D341Med (cell line): ENCODE results near the gene CYFIP1.
"Not testable (repeated sequence)": the region's sequence is repeated elsewhere in the genome, so short reads cannot be mapped to it uniquely, and the experiment has no call there.

Experiments
- DNase-seq: peaks from one replicate; pipeline ENCODE4 v3.0.0; 2012; ENCODE audit warnings: low spot score

CYFIP1 gene

DNA sequence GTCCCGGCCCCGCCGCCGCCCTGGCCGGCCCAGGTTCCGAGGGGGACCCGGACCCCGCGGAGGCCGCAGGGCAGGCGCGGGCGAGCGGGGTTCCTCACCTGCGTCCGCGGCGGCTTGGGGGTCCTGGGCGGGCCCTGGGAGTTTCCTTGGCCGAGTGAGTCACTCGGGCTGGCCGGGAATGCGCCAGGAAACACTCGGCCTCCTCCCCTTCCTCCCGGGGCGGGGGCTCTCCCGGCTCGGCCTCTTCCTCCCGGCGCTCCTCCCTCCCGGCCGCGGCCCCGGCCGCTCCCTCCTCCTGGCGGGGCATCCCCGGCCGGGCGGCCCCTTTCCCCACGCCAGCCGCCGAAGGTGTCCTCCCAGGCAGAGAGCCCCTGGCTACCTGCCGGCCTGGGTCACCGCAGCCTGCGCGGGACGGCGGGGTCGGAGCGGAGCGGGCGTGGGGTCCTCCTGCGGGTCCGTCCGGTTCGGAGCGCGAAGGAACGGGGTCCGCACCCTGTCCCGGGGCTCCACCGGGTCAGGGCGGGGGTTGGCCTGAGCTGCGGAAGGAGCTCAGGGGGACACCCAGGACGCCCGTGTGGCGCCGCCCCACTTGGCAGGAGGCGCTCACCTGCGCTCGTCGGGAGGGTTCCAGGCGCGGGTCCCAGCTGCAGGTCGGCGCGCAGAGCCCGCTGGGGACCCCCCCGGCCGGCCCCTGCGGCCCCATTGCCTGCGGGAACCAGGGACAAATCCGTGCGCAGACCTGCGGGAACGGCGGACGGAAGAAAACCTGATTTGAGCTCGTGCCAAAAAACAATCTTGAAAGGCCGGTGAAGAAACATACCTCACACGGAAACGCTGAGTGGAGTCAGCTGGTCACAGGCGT lies at the start of gene CYFIP1:
CYFIP1 (minus strand) TSS at position 180 of the 862 bp plus-strand sequence. CDS start 33,083 bp downstream, outside the sequence.
- peak; percentile 90 for DNase-seq

DNA sequence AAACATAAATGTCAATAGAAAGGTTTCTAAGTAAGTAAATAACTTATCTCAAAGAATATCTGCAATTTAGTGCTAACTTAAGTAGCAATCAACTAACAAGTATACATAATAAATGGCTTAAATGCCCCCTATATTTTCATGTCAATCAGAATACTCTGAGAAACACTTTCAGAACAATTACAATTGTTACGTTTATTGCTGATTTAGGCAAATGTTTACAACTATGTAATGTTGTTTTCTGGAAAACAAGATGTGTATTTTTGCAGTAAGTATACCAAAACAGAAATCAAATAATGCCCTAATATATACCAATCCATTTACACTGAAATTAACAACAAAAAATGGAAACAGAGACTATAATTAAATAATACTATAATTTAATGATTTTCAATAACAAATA lies 46.0 kb upstream of the CYFIP1 start:
- no peak for DNase-seq

DNA sequence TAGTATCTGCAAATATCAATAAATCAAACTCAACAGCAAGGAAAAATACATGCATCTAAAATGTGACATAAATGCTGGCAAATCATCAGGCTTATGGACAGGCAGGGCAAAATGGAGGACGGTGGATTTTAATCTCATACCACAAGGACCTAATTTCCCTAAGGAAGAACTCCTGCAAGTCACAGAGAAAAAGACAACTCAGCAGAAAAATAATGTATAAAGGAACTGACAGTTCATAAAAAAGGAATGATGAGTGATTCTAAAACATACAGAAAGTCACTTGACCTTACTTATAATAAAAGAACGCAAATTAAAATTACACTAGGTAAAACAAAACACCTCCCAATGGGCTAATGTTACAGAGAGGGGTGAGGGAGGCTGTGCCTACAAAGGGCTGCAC lies 42.0 kb upstream of the CYFIP1 start:
- DNase-seq = no peak

DNA sequence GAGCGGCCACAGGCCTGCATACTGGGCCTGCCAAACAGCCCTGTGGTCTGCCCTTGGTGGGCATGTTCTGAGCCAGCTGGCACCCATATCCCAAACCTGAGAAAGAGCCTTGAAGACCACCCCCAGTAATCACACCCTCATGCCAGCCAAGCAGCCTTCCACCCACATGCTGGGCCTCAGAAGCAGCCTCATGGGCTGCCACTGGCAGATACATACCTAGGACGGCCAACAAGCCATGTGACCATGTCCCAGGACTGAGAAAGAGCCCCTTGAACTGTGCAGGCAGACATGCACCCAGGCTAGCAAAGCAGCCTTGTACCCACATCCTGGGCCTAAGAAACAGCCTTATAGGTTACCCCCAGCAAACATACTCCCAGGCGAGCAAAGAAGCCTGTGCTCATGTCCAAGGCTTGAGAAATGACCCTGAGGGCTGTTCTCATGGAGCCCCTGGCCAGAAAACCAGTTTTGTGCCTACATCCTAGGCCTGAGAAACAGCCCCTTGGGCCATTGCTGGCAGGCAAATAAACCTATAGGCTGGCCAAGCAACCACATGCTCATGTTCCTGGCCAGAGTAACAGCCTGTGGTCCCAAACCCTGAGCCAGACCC lies 34.3 kb upstream of the CYFIP1 start:
- DNase-seq = no peak

DNA sequence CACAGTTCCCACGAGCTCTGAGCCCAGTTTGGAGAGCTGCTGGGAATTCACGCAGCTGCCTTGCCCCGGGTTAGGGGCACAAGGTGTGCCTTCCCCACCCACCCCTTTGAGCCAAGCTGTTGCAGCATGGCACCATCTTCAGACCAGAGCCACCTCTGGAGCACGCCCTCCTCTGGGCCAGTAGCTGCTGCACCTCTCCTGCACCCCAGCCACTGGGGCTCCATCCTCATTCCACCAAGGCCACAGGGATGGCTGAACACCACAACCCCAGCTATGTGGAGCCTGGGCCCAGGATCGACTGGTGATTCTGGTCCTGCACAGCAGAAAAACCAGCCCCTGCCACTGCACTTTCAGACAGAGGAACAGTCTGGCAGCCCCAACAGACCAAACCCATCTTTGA lies 33.5 kb upstream of the CYFIP1 start:
- no peak for DNase-seq

DNA sequence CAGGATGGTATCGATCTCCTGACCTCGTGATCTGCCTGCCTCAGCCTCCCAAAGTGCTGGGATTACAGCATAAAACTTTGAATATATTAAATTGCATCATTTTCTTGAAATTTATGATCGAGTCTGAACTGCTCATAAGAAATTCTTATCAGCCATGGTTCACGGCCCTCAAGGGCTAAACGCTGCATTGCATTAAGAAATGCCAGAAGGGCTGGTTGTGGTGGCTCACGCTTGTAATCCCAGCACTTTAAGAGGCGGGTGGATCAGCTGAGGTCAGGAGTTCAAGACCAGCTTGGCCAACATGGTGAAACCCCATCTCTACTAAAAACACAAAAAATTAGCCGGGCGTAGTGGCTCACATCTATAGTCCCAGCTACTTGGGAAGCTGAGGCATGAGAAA lies 32.4 kb upstream of the CYFIP1 start:
- DNase-seq = not testable (repeated sequence)

DNA sequence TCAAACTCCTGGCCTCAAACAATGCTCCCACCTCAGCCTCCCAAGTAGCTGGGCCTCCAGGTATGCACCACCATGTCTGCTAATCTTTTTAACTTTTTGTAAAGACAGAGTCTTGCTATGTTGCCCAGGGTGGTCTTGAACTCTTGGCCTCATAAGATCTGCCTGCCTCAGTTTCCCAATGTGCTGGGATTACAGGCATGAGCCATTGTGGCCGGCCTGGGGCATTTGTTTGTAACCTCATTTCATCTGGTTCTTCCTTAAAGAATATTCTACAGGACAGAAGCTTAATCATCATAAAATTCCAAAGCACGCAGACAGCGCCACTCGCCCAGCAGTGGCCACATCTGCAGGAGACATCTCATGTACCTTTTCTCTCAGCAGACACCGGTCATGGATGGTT lies 23.6 kb upstream of the CYFIP1 start:
- no peak for DNase-seq

DNA sequence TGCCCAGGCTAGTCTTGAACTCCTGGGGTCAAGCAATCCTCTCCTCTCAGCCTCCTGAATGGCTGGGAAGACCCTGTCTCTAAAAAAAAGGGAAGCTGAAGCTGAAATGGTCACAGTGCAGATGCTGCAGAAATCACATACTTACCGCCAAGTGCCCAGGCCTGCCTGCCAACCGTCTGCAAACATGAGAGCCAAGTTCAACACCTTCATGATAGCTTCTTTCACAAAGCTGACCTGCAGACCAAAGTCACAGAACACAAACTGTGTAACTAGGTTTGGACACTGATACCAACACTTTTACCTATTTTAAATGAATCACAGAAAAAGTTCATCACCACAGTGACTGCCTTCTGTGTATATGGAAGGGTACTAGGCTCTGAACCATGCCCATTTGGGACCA lies 22.8 kb upstream of the CYFIP1 start:
- DNase-seq = no peak

DNA sequence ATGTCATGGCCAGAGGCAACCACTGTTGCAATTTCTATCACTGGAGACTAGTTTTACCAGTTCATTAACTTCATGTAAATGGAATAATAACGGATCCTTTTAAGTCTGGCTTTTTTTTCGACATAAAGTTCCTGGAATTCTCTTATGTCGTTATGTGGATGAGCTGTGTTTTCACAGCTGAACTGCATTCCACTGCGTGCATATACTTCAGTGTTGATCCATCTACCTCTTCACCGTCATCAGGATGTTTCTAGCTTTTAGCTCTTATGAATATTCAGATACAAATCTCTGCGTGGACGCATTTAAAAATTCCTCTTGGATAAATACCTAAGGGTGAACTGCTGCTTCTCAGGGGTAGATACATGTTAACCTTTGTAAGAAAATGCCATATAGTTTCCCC lies 15.6 kb upstream of the CYFIP1 start:
- no peak for DNase-seq

DNA sequence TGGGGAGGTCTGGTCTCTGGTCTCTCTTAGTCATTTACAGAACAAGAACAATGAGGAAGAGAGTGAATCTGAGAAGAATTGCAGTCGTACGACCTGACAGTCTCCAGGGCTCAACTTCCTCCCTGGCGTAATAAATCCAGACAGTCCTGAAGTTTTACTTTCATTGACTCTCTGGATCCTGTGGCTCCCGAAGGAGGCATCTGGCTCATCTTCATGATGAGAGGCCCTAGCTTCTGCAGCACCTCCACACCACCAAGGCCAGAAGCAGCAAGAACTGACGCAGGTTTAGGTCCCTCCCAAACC lies 11.8 kb upstream of the CYFIP1 start:
- DNase-seq = no peak

DNA sequence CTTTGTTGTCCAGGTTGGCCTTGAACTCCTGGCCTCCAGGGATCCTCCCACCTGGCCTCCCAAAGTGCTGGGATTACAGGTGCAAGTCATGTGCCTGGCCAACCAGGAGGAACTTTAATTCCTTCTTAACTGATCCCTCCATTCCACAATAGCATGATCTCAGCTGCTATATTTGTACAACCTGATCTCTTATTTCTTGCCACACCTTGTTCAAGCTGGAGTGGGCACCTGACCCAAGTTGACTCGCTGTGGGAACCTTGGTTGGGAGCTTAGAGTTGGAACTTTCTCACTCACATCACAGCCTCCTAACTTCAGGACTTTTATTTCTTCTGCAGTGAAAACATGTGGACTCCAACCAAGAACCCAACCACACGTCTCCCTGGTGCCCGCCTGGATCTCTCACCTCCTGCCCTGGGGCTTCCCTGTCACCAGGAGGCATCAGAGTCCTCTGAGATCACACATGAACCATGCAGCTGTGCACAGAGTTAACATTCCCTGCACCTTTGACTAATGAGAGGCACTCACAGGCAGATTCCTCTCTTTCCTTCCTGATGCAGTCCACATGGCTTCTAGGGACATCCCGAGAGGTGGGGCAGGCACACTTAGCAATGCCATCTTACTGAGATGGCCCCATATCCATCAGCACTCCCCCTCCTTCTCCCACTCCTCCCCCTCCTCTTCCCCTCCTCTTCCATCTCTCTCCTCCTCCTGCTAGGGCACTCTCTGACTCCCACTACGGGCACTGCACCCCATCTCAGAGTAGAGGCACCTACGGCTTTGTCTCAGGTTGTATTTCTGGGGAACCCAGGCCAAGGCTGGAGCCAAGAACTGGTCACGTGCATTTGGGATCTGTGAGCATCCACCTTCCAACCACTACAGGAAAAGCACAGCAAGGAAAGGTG lies 9.7 kb upstream of the CYFIP1 start:
- DNase-seq = no peak

DNA sequence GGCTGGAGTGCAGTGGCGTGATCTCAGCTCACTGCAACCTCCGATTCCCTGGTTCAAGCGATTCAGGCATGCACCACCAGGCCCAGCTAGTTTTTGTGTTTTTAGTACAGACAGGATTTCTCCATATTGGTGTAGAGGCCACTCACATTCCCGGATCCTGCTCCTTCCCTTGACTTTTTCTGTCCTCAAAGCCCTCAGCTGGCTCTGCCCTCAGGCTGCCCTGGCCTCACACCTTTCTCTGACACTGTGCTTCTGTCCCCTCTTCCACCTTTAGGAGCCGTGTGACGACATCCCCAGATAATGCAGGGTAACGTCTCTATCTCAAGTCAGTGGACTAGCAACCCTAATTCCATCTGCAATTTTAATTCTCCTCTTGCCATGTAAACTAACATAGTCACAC lies 8.6 kb upstream of the CYFIP1 start:
- no peak for DNase-seq

DNA sequence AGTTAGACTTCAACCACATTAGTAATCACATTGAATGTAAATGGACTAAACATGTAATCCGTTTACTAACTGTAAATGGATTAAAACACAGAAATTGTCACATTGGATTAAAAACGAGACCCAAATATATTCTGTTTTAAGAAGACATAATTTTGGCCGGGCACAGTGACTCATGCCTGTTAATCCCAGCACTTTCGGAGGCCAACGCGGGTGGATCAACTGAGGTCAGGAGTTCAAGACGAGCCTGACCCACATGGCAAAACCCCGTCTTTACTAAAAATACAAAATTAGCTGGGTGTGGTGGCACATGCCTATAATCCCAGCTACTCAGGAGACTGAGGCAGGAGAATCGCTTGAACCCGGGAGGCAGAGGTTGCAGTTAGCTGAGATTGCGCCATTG lies 1.8 kb upstream of the CYFIP1 start:
- not testable (repeated sequence) for DNase-seq

DNA sequence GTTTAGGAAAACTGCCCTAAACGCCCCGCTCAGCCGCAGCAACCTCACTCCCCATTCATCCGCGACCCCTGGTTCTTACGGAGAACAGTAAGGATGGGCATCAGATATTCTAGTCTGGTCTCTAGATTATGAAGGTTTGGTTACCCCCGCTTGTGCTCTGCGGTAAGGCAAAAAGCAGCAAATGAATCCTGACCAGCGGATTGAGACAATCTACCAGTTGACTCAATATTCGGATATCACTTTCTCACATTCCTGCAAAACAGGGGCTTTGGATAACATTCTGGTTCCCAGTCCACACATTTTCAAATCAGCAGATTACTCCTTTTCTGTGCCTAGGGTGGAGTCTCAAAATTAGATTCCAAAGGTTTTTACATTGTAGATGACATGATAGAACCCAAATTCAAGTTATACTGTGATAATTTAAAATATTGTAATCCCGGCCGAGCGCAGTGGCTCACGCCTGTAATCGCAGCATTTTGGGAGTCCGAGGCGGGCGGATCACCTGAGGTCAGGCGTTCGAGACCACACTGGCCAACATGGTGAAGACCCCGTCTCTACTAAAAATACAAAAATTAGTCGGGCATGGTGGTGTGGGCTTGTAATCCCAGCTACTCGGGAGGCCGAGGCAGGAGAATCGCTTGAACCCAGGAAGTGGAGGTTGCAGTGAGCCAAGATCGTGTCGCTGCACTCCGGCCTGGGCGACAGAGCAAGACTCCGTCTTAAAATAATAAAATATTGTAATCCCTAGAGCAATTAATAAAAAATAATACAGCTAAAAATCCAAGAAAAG lies 1.1 kb upstream of the CYFIP1 start:
- DNase-seq = no peak

DNA sequence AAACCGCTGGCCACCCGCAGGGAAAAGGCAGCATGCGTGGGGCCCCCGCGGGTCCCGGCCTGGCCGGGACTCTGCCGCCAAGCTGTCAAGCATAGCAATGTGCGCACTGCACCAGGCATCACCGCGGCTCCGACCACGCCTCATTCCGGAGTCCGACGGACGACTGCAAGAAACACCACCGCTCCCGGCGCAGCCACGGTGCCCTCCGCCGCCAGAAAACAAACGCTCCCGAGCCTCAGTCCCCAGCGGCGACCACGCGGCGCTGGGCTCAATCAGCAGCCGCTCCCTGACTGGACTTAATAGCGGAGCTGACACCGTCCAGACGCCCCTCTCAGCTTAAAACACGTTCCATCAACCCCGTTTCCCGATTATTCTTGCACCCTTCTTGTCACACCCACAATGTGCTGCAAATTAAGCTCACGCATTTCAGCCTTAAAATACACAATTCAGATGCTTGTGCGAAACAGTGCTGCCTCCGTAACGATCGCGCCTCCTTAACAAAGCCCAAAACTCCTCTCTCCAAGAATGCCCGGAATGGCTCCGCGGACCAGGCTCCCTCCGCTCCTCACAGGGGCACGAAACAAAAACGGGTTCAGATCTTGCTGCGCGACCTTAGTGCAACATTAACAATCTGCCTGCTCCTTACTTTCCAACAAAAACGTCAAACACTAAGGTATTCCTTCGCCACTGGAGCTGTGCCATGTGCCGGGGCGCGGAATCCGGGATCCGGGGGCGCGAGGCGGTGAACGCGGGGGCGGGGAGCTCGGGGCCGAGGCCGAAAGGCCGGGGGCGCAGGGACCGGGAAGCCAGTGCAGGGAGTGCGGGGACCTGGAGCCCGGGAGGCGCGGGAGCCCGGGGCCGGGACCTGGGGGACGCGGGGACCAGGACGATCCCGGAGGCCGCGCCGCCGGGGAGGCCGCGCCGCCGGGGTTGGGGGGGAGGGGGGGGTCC lies 655 bp downstream of the CYFIP1 start:
- peak; percentile 77 for DNase-seq

DNA sequence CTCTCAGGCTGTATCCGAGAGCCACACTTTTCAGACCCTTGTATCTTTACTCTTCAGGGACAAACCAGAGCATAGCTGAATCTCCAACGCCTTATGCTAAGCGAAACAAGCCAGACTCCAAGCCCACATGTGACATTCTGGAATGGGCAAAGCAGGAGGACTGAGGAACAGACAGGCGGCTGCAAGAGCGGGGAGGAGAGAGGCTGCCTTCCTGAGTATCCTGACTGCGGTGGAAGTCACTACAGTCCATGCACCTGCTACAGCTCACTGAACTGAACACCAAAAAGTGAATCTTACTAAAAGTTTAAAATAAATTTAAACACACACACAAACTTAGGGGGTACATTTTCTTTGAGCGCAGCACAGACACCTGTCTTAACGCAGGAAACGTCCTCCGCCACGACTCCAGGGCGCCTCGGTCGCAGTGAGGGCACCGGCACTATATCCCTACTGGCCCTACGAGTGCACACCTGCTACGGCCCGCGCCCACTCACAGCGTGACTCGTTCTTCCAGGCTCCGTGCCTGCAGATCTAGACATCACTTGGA lies 1.4 kb downstream of the CYFIP1 start:
- DNase-seq = no peak

DNA sequence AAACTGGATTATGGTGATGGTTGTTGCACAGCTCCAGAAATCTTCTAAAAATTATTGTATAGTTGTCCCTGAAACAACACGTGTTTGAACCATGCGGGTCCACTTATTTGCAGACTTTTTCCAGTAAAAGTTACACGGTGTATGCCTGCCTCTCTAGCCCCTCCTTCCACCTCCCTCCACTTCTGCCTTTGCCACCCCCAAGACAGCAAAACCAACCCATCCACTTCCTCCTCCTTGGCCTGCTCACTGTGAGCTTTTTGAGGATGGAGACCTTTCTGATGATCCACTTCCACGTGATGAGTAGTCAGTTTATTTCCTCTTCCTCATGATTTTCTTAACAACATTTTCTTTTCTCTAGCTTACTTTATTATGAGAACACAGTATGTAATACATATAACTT lies 5.4 kb downstream of the CYFIP1 start:
- no peak for DNase-seq

DNA sequence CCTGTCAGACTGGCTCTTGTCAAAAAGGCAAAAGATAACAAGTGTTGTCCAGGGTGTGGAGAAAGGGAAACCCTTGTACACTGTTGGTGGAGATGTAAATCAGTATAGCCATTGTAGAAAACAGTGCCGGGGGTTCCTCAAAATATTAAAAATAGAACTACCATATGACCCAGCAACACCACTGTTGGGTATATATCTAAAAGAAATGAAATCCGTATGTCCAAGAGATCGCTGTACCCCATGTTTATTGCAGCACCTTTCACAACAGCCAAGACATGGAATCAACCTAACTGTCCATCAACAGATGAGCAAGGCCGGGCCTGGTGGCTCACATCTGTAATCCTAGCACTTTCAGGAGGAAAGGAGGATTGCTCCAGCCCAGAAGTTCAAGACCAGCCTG lies 6.2 kb downstream of the CYFIP1 start:
- no peak for DNase-seq

DNA sequence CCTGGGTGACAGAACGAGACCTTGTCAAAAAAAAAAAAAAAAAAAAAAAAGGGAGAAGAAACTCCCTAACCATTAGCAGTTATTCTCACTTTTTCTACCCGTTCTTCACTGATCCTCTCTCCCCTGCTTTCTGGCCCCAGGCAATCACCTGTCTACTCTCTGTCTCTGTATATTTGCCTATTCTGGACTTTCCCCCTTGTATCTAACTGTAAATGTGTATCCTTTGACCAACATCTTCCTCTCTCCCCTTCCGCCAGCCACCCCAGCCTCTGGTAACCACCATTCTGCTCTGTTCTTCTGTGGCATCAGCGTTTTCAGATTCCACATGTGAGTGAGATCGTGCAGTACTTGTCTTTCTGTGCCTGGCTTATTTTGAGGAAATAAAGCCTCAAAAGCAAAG lies 6.9 kb downstream of the CYFIP1 start:
- DNase-seq = no peak

DNA sequence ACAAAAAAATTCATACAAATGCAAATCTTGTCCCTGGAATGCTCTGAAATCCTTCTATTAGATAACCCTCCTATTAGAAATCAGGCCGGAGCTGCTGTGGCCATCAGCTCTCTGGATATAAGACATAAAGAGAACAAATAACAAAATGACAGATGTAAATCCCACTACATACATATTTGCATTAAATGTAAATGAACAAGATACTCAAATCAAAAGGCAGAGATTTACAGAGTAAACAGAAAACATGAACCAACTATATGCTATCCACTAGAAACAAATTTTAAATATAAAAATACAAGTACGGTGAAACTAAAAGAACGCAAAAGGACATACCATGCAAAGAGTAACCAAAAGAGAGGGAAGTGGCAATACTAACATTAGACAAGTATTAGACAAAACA lies 10.7 kb downstream of the CYFIP1 start:
- no peak for DNase-seq

DNA sequence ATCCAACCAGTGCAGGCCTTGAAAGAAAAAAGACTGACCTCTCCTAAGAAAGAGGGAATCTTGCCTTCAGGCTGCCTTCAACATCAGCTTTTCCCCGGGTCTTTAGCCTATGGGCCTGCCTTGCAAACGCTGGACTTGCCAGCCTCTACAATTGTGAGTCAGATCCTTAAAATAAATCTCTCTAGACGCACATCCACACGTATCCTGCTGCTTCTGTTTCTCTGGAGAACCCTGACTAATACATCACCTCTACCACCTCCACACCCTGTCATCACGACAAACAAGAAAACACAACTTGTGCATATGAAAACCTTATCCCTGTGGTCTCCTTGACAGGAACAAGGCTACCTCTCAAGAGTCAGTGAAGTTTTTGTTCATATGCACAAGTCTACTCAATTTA lies 11.8 kb downstream of the CYFIP1 start:
- DNase-seq = no peak
